ENCODE data around the gene LMOD3. TPM values are rescaled to one million over a fixed set of nuclear protein-coding genes. Genes with fewer than 3 reads are reported as not detected.

LMOD3 gene
- total and polyA plus RNA-seq, 2 of the 4 experiments (the other 2 are of a cell fraction), result not detected

DNA sequence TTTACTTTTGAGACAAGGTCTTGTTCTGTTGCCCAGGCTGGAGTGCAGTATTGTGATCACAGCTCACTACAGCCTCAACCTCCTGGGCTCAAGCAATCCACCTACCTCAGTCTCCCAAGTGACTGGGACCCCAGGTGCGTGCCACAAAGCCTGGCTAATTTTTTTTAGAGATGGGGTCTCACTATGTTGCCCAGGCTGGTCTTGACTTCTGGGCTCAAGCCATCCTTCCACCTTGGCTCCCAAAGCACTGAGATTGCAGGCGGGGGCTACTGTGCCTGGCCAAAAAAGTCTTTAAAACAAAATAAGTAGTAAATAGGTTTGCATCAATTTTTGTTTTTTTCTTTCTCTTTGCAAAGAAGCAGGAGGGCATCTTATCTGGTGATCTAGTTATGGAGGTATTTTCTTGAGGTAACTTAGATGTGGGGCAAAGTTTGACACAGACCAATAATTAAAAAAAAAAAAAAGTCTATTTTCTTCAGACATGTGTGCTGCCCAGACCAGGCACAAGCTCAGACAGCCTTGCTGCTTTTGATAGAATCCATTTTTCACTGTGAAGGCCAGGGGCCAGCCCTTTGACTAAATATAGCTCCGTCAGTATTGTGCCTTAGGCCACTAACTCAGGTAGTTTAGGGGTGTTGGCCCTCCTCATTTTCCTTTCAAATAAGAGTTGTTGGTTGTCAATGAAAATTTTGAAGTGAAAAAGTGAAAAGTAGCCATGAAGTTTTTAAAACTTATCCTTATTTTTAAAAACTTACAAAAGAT lies 35.2 kb downstream of the LMOD3 start:
- dilution Hi-C loops (cut with HindIII; ENCODE audit: low sequenced_read_pairs, unreplicated experiment) (no loop called here), intact Hi-C loops (cut with micrococcal nuclease) (loop anchor here (10.0 kb wide), 2 partner anchors 778 to 858 kb away; no protein-coding TSS in a partner anchor), in situ Hi-C loops (cut with MboI; ENCODE audit: low sequenced_read_pairs) (no loop called here)
- Histone ChIP-seq H2AFZ (replicated peaks; ENCODE audit: low read length, poor library complexity) (no peak overlapping the region), H2AK5ac (ENCODE audit: low read depth, low read length) (peak overlapping the region; percentile 10; the same call in 1 of the 2 replicates), H3K36me3 (ENCODE audit: control insufficient read depth, insufficient read depth, low read length) (peaks cover 3% of the 10 kb centered on the region; the same call in 1 of the 2 replicates), H2AK9ac (replicated peaks; ENCODE audit: low read depth, low read length, poor library complexity) (no peak overlapping the region), H3K9me3 (ENCODE audit: control insufficient read depth, insufficient read depth, low read length) (no peaks in the 10 kb centered on the region), H3K56ac (ENCODE audit: extremely low read depth, insufficient read depth, low read length) (no peak overlapping the region), H3K9me1 (ENCODE audit: insufficient read depth, low read length) (peaks cover 21% of the 10 kb centered on the region), H3K27me3 (ENCODE audit: control insufficient read depth, insufficient read depth, low read length) (no peaks in the 10 kb centered on the region), H3K79me1 (ENCODE audit: low read depth in 1 of 2, low read length in 2 of 2) (peaks cover 14 to 55% of the 10 kb centered on the region in 2 experiments; a peak in 3 of 4 replicates), H3K4me3 (ENCODE audit: insufficient read depth, low read depth, low read length) (no peak overlapping the region), H3K18ac (ENCODE audit: low read depth, low read length) (no peak overlapping the region), H4K20me1 (ENCODE audit: insufficient read depth, low read length) (peaks cover 30% of the 10 kb centered on the region; the same call in 1 of the 2 replicates), H3K14ac (replicated peaks; ENCODE audit: low read depth, low read length) (no peak overlapping the region), H2BK120ac (ENCODE audit: low read depth, low read length) (no peak overlapping the region), H3K9ac (ENCODE audit: low read depth, low read length) (peak overlapping the region; percentile 25; the same call in 1 of the 2 replicates), H3K23ac (ENCODE audit: low read depth, low read length) (0 out of 2 replicates have a peak overlapping the region, but pooled peaks have one; percentile 29), H3K27ac (ENCODE audit: insufficient read depth, low read length) (peak overlapping the region; percentile 86), H4K8ac (ENCODE audit: low read depth in 2 of 2, low read length in 2 of 2) (0 out of 4 replicates have a peak overlapping the region, but pooled peaks of 1 of the 2 experiments have one; percentile 20), H3K4ac (ENCODE audit: low read depth, low read length) (peak overlapping the region; percentile 49), H3K4me1 (ENCODE audit: control insufficient read depth, insufficient read depth, low read length) (peaks cover 14% of the 10 kb centered on the region), H2BK20ac (ENCODE audit: low read depth, low read length) (no peak overlapping the region), H4K5ac (ENCODE audit: low read depth, low read length) (no peak overlapping the region), H4K91ac (ENCODE audit: insufficient read depth, low read depth, low read length) (no peak overlapping the region), H2BK15ac (ENCODE audit: low read depth, low read length) (no peak overlapping the region), H2BK5ac (ENCODE audit: low read depth, low read length, poor library complexity, severe bottlenecking) (peak overlapping the region; percentile 51), H3K4me2 (ENCODE audit: low read depth, low read length) (peak overlapping the region; percentile 50)
- ChIA-PET CTCF (interaction anchor here (0.6 to 1.4 kb wide), 4 partner anchors 34 to 1785 kb away, joined by 3 to 7 read pairs (median 4); no protein-coding TSS in a partner anchor), POLR2A (ENCODE audit: unreplicated experiment) (no interaction called here)
- no CpG with 5 or more reads among the region's 3 CpGs for WGBS, 2 experiments (ENCODE audit: extremely low coverage in 2 of 2, insufficient read length in 1 of 2)
- no peak for DNase-seq
- no peak for TF ChIP-seq RFX5 (IDR thresholded peaks at IDR 0.05; ENCODE audit: low read depth, low read length)
- TF ChIP-seq, protein P1, sequence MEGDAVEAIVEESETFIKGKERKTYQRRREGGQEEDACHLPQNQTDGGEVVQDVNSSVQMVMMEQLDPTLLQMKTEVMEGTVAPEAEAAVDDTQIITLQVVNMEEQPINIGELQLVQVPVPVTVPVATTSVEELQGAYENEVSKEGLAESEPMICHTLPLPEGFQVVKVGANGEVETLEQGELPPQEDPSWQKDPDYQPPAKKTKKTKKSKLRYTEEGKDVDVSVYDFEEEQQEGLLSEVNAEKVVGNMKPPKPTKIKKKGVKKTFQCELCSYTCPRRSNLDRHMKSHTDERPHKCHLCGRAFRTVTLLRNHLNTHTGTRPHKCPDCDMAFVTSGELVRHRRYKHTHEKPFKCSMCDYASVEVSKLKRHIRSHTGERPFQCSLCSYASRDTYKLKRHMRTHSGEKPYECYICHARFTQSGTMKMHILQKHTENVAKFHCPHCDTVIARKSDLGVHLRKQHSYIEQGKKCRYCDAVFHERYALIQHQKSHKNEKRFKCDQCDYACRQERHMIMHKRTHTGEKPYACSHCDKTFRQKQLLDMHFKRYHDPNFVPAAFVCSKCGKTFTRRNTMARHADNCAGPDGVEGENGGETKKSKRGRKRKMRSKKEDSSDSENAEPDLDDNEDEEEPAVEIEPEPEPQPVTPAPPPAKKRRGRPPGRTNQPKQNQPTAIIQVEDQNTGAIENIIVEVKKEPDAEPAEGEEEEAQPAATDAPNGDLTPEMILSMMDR (conservative IDR thresholded peaks at IDR 0.05; ENCODE audit: low read depth, low read length), result no peak
- TF ChIP-seq CEBPB (IDR thresholded peaks at IDR 0.05; ENCODE audit: low read depth, low read length), result no peak
- TF ChIP-seq RCOR1 (IDR thresholded peaks at IDR 0.05; ENCODE audit: insufficient replicate concordance, low read length), result no peak
- no peak for TF ChIP-seq NFE2L2 (IDR thresholded peaks at IDR 0.05; ENCODE audit: low read depth, low read length)
- no peak for TF ChIP-seq CHD1 (IDR thresholded peaks at IDR 0.05; ENCODE audit: low read depth, low read length)
- TF ChIP-seq RAD21 (IDR thresholded peaks at IDR 0.05; ENCODE audit: low read length), result no peak
- TF ChIP-seq MAFK (IDR thresholded peaks at IDR 0.05; ENCODE audit: low read depth, low read length), result no peak
- TF ChIP-seq SMC3 (IDR thresholded peaks at IDR 0.05; ENCODE audit: low read depth, low read length), result no peak
- BruUV-seq (replicated peaks), result no TSS peak
- no peak for ATAC-seq (ENCODE audit: low read depth)
